GM06990 (cell line): Measurements from ENCODE around the gene DNHD1.

Experiments used
- DNase-seq: peaks from one replicate; pipeline ENCODE4 v3.0.0-alpha.2; 2011; ENCODE audit not compliant: insufficient read length; ENCODE audit errors: extremely low read depth
- H3K27me3 ChIP-seq: replicated peaks from 2 replicates; pipeline ENCODE4 v1.6.0; 2011; ENCODE audit warnings: low read length; ENCODE audit not compliant: control insufficient read depth, insufficient read depth
- H3K36me3 ChIP-seq: 2 replicates; pipeline ENCODE4 v1.5.1; 2011; ENCODE audit warnings: low read length; ENCODE audit not compliant: control insufficient read depth, insufficient read depth
- H3K4me3 ChIP-seq: replicated peaks from 2 replicates; pipeline ENCODE4 v1.5.1; 2011; ENCODE audit warnings: low read depth, mild to moderate bottlenecking, control low read depth, low read length
- TF ChIP-seq, protein P1 (sequence below): IDR thresholded peaks from 2 replicates; pipeline ENCODE4 v1.5.1; 2011; ENCODE audit warnings: low read length, control low read depth, mild to moderate bottlenecking, inconsistent platforms; ENCODE audit not compliant: insufficient read depth, poor library complexity, severe bottlenecking

Gene DNHD1

DNA sequence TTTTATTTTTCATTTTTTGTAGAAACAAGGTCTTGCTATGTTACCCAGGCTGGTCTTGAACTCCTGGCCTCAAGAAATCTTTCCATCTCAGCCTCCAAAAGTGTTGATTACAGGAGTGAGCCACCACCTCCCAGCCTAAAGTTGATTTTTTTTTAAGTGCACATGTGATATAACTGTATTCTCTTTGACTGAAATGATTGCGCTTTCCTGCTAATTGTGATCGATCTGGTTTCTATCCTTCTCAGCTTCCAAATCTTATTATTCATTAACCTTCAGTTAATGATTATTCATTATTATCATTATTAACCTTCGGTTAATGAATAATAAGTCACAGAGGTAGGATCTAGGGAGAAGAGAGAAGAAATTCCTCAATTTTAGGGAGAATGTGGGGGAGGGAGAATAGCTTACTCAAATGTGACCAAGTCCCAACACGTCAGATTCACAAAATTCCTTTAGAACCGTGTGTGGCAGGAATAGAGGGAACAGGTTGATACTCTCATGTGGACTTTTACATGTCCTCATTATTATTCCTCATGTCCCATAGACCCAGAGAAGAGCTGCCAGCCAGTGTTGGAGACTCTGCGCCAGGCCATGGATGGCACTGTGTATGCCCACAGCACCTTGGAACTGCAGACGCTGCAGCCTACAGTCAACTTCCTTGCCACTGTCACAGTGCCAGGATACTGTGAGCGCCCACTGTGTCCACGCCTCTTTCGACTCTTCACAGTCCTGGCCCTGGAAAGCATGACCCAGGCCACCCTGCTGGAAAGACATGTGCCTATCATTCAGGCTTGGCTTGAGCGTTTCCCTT, 59.3 kb downstream of the DNHD1 start:
- H3K27me3 ChIP-seq: no peaks in the 10 kb centered on the region
- DNase-seq: no peak
- no peaks in the 10 kb centered on the region for H3K36me3 ChIP-seq
- no peak overlapping the region for H3K4me3 ChIP-seq
- TF ChIP-seq, protein P1, sequence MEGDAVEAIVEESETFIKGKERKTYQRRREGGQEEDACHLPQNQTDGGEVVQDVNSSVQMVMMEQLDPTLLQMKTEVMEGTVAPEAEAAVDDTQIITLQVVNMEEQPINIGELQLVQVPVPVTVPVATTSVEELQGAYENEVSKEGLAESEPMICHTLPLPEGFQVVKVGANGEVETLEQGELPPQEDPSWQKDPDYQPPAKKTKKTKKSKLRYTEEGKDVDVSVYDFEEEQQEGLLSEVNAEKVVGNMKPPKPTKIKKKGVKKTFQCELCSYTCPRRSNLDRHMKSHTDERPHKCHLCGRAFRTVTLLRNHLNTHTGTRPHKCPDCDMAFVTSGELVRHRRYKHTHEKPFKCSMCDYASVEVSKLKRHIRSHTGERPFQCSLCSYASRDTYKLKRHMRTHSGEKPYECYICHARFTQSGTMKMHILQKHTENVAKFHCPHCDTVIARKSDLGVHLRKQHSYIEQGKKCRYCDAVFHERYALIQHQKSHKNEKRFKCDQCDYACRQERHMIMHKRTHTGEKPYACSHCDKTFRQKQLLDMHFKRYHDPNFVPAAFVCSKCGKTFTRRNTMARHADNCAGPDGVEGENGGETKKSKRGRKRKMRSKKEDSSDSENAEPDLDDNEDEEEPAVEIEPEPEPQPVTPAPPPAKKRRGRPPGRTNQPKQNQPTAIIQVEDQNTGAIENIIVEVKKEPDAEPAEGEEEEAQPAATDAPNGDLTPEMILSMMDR: no peak

DNA sequence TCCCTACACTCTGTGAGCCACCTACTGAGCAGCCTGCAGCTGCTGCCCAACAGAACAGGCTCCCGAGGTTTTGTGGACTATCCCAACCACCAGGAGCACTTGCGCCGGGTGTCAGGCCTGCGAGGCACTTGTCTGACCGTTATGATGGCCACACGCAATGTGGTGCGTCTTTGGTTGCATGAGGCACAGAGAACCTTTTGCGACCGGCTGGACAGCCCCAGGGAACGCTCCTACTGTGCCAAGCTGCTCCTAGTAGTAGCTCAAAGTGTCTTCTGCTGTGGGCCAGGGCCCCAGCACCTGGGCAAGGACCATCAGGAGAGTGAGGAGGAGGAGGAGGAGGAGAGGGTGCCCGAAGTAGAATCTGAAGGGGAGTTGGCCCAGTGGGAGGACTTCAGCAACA, 60.0 kb downstream of the DNHD1 start:
- no peak for DNase-seq
- H3K4me3 ChIP-seq: no peak overlapping the region
- TF ChIP-seq, protein P1: no peak
- H3K27me3 ChIP-seq: no peaks in the 10 kb centered on the region
- H3K36me3 ChIP-seq: no peaks in the 10 kb centered on the region

DNA sequence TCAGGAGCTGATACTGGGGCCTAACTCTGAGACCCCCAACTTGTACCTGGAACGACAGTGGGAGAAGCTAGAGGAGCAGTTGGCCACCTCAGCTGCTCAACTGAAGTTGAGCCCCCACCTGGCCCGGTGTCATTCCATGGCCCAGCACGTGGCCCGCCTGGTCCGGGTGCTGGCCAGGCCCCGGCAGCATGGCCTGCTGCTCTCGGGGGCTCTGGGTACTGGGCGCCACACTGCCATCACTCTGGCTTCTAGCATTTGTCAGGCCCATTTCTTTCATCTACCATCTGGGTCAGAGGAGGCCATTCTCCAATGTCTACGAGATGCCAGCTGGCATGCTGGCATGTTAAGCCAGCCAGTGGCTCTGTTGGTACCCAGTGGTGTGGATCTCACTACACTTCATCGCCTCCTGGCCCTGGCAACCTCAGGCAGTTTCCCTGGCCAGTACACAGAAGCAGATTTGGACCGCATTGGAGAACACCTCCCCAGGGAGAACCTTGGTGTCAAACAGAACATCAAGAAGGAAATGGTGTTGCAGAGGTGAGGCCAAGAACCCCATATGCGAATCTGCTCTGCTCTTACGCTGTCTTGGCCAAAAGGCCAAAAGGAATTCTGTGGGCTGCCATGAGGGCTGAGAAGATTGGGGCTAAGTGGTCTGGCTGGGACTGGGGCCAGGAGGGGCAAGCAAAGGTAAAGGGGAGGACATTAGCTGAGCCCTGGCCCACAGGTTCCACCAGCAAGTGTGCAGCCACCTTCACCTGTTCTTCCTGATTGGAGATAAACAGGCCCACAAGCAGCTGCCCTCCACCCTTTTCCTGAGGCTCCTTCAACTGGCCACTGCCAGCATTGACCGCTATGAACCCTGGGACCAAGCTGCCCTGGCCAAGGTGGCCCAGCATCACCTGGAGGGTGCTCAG, 60.9 kb downstream of the DNHD1 start:
- DNase-seq: no peak
- H3K36me3 ChIP-seq: no peaks in the 10 kb centered on the region
- no peak overlapping the region for H3K4me3 ChIP-seq
- H3K27me3 ChIP-seq: no peaks in the 10 kb centered on the region
- TF ChIP-seq, protein P1: no peak

DNA sequence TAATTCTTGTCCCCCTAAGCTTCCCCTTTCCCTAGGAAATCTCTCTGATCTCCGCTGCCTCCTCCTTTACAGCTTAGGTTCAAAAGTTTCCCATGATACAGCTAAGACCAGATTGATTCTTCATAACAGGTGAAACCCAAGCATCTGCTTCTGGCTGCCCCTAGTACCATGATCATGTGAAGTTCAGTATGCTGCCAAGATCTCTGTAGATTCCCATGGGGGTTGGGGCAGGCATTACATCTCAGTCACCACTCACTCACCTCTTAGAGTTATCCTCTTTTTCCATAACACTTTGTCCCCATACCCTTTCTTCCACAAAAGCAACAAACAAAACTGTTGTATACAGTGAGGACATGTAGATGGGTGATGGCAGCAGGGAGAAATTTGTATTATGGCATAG, 62.3 kb downstream of the DNHD1 start:
- no peak overlapping the region for H3K4me3 ChIP-seq
- H3K27me3 ChIP-seq: no peaks in the 10 kb centered on the region
- TF ChIP-seq, protein P1: no peak
- no peak for DNase-seq
- peaks cover 1% of the 10 kb centered on the region; the same call in 1 of the 2 replicates for H3K36me3 ChIP-seq

DNA sequence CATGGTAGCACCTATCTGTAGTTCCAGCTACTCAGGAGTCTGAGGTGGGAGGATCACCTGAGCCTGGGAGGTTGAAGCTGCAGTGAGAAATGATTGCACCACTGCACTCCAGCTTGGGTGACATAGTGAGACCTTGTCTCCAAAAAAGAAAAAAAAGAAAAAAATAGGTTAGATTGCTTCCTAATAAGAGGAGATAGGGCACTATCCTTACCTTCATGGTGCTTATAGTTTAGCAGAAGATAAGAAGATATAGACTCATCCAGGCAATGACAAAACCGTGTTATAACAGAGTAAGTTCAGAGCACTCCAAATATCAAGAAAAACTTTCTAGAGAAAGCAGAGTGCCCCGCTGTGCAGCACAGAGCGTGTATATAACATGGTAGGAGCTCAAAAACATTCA, 64.2 kb downstream of the DNHD1 start:
- Histone ChIP-seq H3K36me3 (peaks cover 1% of the 10 kb centered on the region; the same call in 1 of the 2 replicates), H3K4me3 (no peak overlapping the region), H3K27me3 (no peaks in the 10 kb centered on the region)
- TF ChIP-seq, protein P1: no peak
- no peak for DNase-seq
